ENCODE measurements around the gene WASHC4.

DNA sequence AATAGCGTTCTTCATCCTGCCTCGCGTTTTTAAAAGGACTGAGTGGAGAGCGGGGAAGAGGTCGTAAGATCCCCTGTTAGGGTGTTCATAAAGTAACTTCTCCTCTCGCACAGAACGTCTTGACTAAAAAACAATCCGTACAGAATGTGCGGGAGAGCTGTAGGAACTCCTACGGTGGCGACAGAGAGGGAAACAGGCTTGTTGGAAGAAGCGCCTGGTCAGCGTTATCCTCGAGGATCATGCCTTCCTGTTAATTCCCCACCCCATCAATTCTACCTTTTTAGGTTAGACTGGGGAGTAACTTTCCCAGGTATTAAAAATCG is 399 bp upstream of the WASHC4 start:
- TF ChIP-seq, protein P1, sequence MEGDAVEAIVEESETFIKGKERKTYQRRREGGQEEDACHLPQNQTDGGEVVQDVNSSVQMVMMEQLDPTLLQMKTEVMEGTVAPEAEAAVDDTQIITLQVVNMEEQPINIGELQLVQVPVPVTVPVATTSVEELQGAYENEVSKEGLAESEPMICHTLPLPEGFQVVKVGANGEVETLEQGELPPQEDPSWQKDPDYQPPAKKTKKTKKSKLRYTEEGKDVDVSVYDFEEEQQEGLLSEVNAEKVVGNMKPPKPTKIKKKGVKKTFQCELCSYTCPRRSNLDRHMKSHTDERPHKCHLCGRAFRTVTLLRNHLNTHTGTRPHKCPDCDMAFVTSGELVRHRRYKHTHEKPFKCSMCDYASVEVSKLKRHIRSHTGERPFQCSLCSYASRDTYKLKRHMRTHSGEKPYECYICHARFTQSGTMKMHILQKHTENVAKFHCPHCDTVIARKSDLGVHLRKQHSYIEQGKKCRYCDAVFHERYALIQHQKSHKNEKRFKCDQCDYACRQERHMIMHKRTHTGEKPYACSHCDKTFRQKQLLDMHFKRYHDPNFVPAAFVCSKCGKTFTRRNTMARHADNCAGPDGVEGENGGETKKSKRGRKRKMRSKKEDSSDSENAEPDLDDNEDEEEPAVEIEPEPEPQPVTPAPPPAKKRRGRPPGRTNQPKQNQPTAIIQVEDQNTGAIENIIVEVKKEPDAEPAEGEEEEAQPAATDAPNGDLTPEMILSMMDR (IDR thresholded peaks at IDR 0.05) = peak in 1 of 6 experiments; percentile 4
- no peak for TF ChIP-seq POLR2A (IDR thresholded peaks at IDR 0.05)
